Germinal center (tissue), 1 donor: ENCODE measurements around the gene GRIK3.
A peak's percentile ranks its signal among the peaks of the same experiment; 100 is the strongest.

Experiments
- DNase-seq: peaks from one replicate; pipeline ENCODE4 v3.0.0; 2012; ENCODE audit warnings: mixed read lengths, low spot score

The GRIK3 gene

GRCh38 chr1:36874271-36875060, 159.8 kb downstream of the GRIK3 start:
- DNase-seq: no peak

GRCh38 chr1:36872858-36873257, 161.5 kb downstream of the GRIK3 start:
- DNase-seq: no peak

GRCh38 chr1:36872126-36872754, 162.1 kb downstream of the GRIK3 start:
- no peak for DNase-seq

- no peak for DNase-seq
Measured at GRCh38 chr1:36871146-36871971, 163.0 kb downstream of the GRIK3 start.

- no peak for DNase-seq
Measured at GRCh38 chr1:36869826-36870225, 164.5 kb downstream of the GRIK3 start.

GRCh38 chr1:36869054-36869453, 165.3 kb downstream of the GRIK3 start:
- DNase-seq: no peak

GRCh38 chr1:36867575-36867974, 166.7 kb downstream of the GRIK3 start:
- no peak for DNase-seq

GRCh38 chr1:36866169-36866814, 168.0 kb downstream of the GRIK3 start:
- DNase-seq: no peak

GRCh38 chr1:36865602-36865900, 168.8 kb downstream of the GRIK3 start:
- no peak for DNase-seq

- DNase-seq: no peak
Measured at GRCh38 chr1:36864823-36865601, 169.3 kb downstream of the GRIK3 start.

GRCh38 chr1:36864182-36864822, 170.0 kb downstream of the GRIK3 start:
- DNase-seq: peak; percentile 17

- DNase-seq: no peak
Measured at GRCh38 chr1:36863500-36863899, 170.8 kb downstream of the GRIK3 start.

GRCh38 chr1:36863061-36863460, 171.3 kb downstream of the GRIK3 start:
- no peak for DNase-seq

- DNase-seq: no peak
Measured at GRCh38 chr1:36861375-36861774, 172.9 kb downstream of the GRIK3 start.

GRCh38 chr1:36859926-36860325, 174.4 kb downstream of the GRIK3 start:
- no peak for DNase-seq

GRCh38 chr1:36858981-36859380, 175.3 kb downstream of the GRIK3 start:
- no peak for DNase-seq

GRCh38 chr1:36858553-36858952, 175.8 kb downstream of the GRIK3 start:
- DNase-seq: no peak

- no peak for DNase-seq
Measured at GRCh38 chr1:36857754-36858153, 176.6 kb downstream of the GRIK3 start.

- DNase-seq: no peak
Measured at GRCh38 chr1:36855699-36856494, 178.4 kb downstream of the GRIK3 start.

GRCh38 chr1:36853638-36854037, 180.7 kb downstream of the GRIK3 start:
- DNase-seq: no peak
